ENCODE results near the gene BCAS4. TPM values are rescaled to one million over a fixed set of nuclear protein-coding genes. Genes with fewer than 3 reads are reported as not detected.
A peak's percentile ranks its signal among the peaks of the same experiment; 100 is the strongest.

BCAS4 gene
- total RNA-seq, 1 donor from 2014 or later: 46.7 TPM

GRCh38 chr20:50805349-50805684, 10.5 kb downstream of the BCAS4 start:
- no peak for DNase-seq
- TF ChIP-seq CTCF (IDR thresholded peaks at IDR 0.05): no peak
- CTCF ChIA-PET: interaction anchor here (1.1 kb wide), 1 partner anchor 11 kb away, joined by 6 read pairs; no protein-coding TSS in a partner anchor
- Mint-ChIP-seq H3K27ac (peak overlapping the region; percentile 88), H3K4me3 (peak overlapping the region; percentile 65), H3K4me1 (peaks cover 75% of the 10 kb centered on the region), H3K27me3 (no peaks in the 10 kb centered on the region), H3K9me3 (peaks cover 2% of the 10 kb centered on the region), H3K36me3 (ENCODE audit: low read depth) (peaks cover 24% of the 10 kb centered on the region)
- POLR2A ChIA-PET: interaction anchor here (0.5 to 1.0 kb wide), 5 partner anchors 12 to 974 kb away, joined by 3 to 5 read pairs (median 3); no protein-coding TSS in a partner anchor
- peak; percentile 19 for ATAC-seq (ENCODE audit: low read depth)
- intact Hi-C loops (cut with micrococcal nuclease): no loop called here

- ATAC-seq (ENCODE audit: low read depth) (no peak), DNase-seq (no peak)
- peaks cover 75% of the 10 kb centered on the region for H3K4me1 Mint-ChIP-seq
- no peak for TF ChIP-seq CTCF (IDR thresholded peaks at IDR 0.05)
- H3K9me3 Mint-ChIP-seq: peaks cover 6% of the 10 kb centered on the region
- peak overlapping the region; percentile 88 for H3K27ac Mint-ChIP-seq
- POLR2A ChIA-PET: interaction anchor here (0.5 to 1.0 kb wide), 3 partner anchors 13 to 975 kb away, joined by 3 read pairs; no protein-coding TSS in a partner anchor
- intact Hi-C loops (cut with micrococcal nuclease): no loop called here
- no peaks in the 10 kb centered on the region for H3K27me3 Mint-ChIP-seq
- peaks cover 26% of the 10 kb centered on the region for H3K36me3 Mint-ChIP-seq (ENCODE audit: low read depth)
- H3K4me3 Mint-ChIP-seq: no peak overlapping the region
- CTCF ChIA-PET: interaction anchor here (0.9 kb wide), 1 partner anchor 12 kb away, joined by 3 read pairs; no protein-coding TSS in a partner anchor
Observed at GRCh38 chr20:50806126-50806768, 11.4 kb downstream of the BCAS4 start.

GRCh38 chr20:50810063-50810462, 15.2 kb downstream of the BCAS4 start:
- no peak for DNase-seq
- Mint-ChIP-seq H3K4me1 (peaks cover 84% of the 10 kb centered on the region), H3K36me3 (ENCODE audit: low read depth) (peaks cover 19% of the 10 kb centered on the region), H3K27me3 (no peaks in the 10 kb centered on the region), H3K4me3 (peak overlapping the region; percentile 62), H3K9me3 (peaks cover 6% of the 10 kb centered on the region), H3K27ac (peak overlapping the region; percentile 90)
- ATAC-seq (ENCODE audit: low read depth): no peak
- intact Hi-C loops (cut with micrococcal nuclease): loop anchor here (10.0 kb wide), 3 partner anchors 295 to 735 kb away; partner anchors contain the start of genes NFATC2 and PTPN1
- no peak for TF ChIP-seq CTCF (IDR thresholded peaks at IDR 0.05)
- ChIA-PET CTCF (interaction anchor here (1.0 to 1.8 kb wide), 2 partner anchors 14 to 16 kb away, joined by 6 to 14 read pairs; partner anchors contain the start of gene BCAS4), POLR2A (interaction anchor here (1.3 to 2.0 kb wide), 4 partner anchors 9 to 121 kb away, joined by 6 to 25 read pairs (median 10); partner anchors contain the start of gene ADNP)

GRCh38 chr20:50810842-50811241, 16.0 kb downstream of the BCAS4 start:
- H3K9me3 Mint-ChIP-seq: peaks cover 6% of the 10 kb centered on the region
- no peaks in the 10 kb centered on the region for H3K27me3 Mint-ChIP-seq
- CTCF ChIA-PET: interaction anchor here (1.0 to 1.8 kb wide), 2 partner anchors 15 to 16 kb away, joined by 6 to 14 read pairs; partner anchors contain the start of gene BCAS4
- H3K27ac Mint-ChIP-seq: peak overlapping the region; percentile 90
- intact Hi-C loops (cut with micrococcal nuclease): loop anchor here (10.0 kb wide), 3 partner anchors 296 to 734 kb away; partner anchors contain the start of genes NFATC2 and PTPN1
- POLR2A ChIA-PET: interaction anchor here (1.3 to 15.0 kb wide), 6 partner anchors 8 to 121 kb away, joined by 4 to 233 read pairs (median 10); partner anchors contain the start of genes ADNP and BCAS4
- peaks cover 19% of the 10 kb centered on the region for H3K36me3 Mint-ChIP-seq (ENCODE audit: low read depth)
- TF ChIP-seq CTCF (IDR thresholded peaks at IDR 0.05): no peak
- DNase-seq (no peak), ATAC-seq (ENCODE audit: low read depth) (no peak)
- H3K4me1 Mint-ChIP-seq: peaks cover 84% of the 10 kb centered on the region
- peak overlapping the region; percentile 62 for H3K4me3 Mint-ChIP-seq
